ENCODE data around the gene ANKRD45.

- no peak for TF ChIP-seq POLR2A (IDR thresholded peaks at IDR 0.05)
- TF ChIP-seq, protein P1, sequence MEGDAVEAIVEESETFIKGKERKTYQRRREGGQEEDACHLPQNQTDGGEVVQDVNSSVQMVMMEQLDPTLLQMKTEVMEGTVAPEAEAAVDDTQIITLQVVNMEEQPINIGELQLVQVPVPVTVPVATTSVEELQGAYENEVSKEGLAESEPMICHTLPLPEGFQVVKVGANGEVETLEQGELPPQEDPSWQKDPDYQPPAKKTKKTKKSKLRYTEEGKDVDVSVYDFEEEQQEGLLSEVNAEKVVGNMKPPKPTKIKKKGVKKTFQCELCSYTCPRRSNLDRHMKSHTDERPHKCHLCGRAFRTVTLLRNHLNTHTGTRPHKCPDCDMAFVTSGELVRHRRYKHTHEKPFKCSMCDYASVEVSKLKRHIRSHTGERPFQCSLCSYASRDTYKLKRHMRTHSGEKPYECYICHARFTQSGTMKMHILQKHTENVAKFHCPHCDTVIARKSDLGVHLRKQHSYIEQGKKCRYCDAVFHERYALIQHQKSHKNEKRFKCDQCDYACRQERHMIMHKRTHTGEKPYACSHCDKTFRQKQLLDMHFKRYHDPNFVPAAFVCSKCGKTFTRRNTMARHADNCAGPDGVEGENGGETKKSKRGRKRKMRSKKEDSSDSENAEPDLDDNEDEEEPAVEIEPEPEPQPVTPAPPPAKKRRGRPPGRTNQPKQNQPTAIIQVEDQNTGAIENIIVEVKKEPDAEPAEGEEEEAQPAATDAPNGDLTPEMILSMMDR (IDR thresholded peaks at IDR 0.05 in 4 of 5, conservative IDR thresholded peaks at IDR 0.05 in 1 of 5) = no peak
Observed at GRCh38 chr1:173590557-173590956, 79.1 kb downstream of the ANKRD45 start.

All from gastrocnemius medialis (tissue), 4 donors.